NCI-H748 treated with DMSO at 0.1 percent for 48 hours (cell line): ENCODE measurements around the gene SMYD1.

ENCODE experiments used
- DNase-seq: peaks from one replicate; lab custom pipeline; 2025; lab: John Stamatoyannopoulos, UW

SMYD1 gene

GRCh38 chr2:88144914-88145497, 77.4 kb downstream of the SMYD1 start:
- no peak for DNase-seq

GRCh38 chr2:88146590-88146989, 79.0 kb downstream of the SMYD1 start:
- no peak for DNase-seq

GRCh38 chr2:88147145-88147544, 79.5 kb downstream of the SMYD1 start:
- no peak for DNase-seq

- DNase-seq: no peak
These were observed 81.4 kb downstream of the SMYD1 start for GRCh38 chr2:88148929-88149438.

GRCh38 chr2:88159481-88159880, 91.9 kb downstream of the SMYD1 start:
- no peak for DNase-seq

- DNase-seq: peak; percentile 8
These were observed 92.4 kb downstream of the SMYD1 start for GRCh38 chr2:88159955-88160415.

- DNase-seq: no peak
These were observed 92.9 kb downstream of the SMYD1 start for GRCh38 chr2:88160517-88160916.

GRCh38 chr2:88161446-88162244, 94.0 kb downstream of the SMYD1 start:
- DNase-seq: no peak
